CMK (cell line): ENCODE data around the gene PARD3B.

Source experiments
- DNase-seq: peaks from one replicate; pipeline ENCODE4 v3.0.0-alpha.2; 2010; ENCODE audit warnings: low read depth

The PARD3B gene

DNA sequence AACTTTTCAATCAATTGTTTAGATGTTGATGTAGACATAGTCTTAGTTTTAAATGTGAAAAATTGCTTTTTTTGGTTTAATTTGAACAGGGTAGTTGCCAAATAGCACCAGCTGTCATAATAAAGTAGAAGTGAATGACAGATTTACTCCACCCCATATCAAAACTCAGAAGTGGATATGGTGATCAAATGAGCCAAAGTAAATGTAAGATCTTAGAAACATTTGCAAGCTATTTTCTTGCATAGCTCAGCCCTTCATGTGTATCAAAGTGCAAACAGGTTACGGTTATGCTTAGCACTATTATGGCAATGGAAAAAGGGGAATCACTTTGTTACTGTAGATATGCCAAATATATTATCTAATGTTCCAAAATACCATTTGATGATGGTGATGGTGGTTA is 596.1 kb downstream of the PARD3B start:
- no peak for DNase-seq

DNA sequence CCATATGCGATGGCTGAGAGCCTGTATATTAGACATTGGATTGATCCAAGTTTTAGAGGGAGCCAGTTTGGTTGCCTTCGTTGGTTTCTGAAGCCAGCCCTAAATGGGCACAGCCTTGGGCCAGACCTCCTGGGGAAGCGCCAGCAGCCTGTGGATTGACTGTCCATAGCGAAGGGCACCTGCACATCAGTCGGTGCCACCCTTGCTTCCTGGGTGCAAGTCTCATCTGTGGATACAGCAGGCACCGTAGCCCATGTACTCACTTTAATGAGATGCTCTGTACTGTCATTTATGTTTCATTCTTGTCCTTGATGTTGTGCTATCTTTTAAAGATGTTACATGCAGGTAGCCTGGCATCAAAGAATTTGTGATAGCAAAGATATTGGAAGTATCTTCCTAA is 600.6 kb downstream of the PARD3B start:
- no peak for DNase-seq

DNA sequence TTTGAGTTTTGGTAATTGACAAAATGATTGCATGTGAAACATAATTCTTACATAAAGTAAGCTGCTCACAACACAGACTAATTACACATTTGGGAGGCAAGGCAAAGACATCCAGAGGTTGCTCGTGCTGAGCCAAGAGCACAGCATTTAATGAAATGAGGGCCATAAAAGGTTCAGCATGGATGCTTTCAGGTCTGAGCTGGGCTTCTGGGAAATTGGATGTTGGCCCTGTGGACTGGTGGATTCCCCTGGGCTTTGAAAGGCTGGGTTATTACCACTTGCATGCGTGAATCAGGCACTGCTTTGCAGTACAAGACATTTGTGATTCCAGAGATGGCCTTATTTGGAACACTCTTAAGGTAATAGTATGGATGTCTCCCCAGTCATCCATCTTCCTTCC is 603.5 kb downstream of the PARD3B start:
- DNase-seq = no peak

DNA sequence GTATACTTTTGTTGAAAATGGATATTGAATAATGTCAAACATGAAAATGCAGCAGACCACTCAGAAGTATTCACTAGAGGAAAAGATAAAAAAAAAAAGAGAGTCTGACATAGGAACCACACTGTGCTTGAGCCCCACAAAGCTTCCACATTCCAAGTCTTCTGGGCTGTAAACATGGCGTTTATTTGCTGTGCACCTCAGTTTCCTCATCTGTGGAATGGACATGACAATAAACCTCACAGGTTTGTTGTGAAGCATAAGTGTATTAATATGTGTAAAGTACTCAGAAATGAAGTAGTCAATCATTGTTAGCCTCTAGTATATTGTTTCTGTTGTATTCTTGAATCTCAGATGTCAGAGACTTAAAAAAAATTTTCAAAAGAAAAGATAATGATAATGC is 611.2 kb downstream of the PARD3B start:
- DNase-seq = no peak

DNA sequence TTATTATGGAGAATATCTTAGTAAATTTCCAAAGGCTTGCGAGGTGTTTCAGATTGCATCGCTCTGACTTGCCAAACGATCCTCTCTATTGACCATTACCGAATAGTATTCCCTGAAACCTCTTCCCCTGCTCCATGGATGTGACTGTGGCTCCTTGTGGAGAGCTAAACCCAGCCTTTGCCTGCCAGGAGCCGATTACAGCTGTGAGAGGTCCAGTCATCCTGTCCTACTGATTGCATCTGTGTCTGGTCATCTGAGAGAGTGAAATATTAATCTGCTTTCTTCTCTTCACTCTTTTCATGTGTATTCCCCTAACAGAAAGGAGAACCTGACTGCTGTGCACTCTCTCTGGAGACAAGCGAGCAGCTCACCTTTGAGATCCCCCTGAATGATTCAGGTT is 613.1 kb downstream of the PARD3B start:
- no peak for DNase-seq

DNA sequence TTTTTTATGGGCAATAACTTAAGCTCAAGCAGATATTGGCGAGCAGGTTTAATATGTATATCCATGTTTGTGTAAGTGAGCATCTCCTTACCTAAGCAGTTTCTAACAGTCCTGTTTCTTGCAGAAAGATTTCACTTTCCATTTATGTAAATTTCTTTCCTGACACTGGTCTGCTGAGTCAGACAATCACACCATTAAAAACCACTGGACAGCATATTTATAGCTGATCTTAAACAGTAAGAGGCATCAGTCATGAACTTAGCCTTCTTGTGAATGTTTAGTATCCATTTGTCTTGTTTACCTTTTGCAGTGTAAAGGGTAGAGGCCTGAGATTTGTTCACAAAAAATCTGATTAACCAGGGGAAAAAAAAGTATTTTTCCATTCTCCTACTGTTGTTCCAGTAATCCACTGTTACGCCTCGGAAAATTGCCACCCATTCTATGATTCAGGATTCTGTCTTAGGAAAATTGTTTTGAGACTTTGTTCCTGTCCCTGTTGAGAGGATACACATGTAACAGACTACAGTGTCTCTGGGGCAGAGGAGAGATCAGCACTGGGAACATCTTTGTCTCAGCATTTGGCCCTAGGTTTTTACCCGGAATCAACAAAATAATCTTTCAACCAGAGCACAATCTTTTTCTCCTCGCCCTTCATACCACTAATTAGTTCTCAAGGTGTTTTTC is 616.0 kb downstream of the PARD3B start:
- DNase-seq = no peak

DNA sequence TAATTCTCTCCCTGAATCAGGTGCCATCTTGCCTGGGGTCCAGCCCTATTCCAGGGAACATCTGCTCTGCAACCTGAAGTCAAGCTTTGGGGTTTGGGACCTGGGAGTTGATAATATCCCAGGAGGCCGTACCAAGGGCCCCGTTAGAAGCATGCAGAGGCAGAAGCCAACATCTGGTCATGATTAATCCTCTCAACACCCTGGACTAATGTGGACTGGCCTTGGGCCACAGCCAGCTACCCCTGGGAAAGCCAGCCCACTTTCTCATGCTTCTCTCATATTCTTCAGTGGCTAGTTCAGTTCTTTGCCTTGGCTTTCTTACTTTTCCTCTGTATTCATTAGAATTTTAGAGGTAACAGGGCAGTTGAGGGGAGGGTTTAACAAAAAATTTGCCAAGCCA is 621.5 kb downstream of the PARD3B start:
- DNase-seq = no peak

DNA sequence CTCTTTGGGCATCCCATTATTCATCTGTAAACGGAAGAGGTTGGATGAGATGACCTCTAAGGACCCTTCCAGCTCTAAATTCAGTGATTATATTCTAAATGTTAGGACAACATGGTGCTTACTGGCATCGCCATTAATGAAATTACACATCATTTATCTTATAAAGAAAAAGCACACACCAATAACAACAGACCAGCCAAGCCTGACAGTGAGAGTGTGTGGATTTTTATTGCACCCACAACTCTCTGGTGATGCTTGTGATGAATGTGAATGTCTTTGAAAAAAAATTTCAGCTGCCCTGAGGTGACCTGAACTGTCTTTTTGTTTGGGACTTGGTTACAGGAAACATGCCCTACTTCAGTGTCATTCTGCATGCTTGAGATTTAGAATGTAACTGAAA is 623.7 kb downstream of the PARD3B start:
- DNase-seq = no peak

DNA sequence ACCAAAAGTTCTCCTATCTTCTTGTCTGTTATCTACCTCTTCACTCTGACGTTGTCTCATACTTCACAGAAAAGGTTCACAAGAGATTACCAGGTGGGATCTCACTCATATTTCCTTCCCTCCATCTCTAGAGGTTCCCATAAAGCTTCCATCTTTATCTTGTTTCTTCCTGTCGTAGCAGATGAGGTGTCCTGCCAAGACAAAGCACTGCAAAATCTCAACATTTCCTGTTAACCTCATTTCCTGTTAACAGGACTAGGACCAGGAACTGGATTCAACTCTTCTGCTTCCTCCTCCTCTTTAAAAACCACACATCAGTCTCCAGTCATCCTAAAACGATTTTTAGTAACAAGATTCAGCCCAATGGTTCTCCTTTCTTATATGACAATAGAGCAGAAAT is 624.2 kb downstream of the PARD3B start:
- DNase-seq = no peak

DNA sequence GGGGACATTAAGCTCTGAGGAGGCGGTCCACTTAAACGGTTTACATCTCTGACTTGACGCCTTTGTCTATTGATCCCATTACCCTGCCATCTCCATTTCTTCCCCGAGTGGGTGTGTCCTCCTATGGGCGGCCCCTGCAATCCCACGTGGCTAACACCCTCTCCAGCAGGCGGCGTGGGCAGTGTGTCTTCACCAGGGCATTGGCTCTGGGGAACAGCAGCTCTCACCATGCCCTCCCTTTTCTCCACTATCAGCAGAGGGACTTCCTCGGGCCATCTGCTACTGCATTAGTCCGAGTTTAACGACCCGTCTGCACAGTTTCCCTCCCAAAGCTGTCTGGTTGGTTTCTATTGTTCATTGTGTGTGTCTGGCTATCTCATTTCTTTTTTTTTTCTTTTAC is 625.1 kb downstream of the PARD3B start:
- no peak for DNase-seq

DNA sequence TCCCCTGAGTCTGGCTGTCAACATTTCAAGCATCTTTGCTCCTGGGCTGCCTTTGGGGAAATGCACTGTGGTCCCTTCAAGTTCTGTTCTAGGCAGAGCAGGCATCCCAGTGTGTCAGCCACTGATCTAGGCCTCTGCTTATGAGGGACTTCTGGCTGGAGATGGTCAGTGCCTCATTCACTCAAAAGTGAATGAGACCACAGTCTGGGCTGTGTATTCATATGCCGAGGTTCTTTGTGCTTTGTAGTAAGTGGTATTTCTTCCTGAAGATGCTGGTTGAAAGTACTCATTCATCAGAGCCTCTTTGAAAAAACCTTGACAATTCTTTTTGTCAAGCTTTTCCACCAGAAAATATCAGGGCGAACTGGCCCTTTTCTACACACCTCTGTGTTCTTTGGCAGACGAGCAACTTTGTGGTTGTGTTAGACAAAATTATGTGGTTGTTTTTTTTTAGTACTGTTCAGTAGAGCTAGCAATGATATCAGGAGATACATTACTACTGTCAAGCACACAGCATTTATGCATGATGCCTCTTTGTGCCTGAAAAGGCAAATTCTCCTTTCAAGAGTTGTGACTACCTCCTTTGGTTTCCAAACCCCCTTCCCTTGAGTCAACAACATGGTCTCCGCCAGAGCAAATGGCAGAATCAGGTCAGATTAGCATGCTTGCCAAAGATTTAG is 626.1 kb downstream of the PARD3B start:
- no peak for DNase-seq

DNA sequence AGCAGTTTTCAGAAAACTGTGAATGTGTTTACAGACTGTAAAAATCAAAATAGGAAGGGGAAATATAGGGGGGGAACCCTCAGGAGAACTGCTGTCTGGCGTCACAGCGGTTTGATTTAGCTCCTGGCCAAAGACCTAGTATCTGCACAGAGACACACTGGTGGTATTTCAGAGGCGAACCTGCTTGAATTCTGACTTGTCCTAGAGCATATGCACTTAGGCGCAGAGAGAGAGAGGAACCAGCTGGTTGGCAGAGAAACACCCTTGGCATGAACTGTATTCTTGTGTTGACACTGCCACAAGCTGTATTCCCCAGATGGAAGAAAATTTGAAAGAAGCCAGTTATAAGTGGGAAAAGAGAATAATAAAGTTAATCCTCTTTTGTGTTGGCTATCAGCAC is 630.6 kb downstream of the PARD3B start:
- DNase-seq = no peak

DNA sequence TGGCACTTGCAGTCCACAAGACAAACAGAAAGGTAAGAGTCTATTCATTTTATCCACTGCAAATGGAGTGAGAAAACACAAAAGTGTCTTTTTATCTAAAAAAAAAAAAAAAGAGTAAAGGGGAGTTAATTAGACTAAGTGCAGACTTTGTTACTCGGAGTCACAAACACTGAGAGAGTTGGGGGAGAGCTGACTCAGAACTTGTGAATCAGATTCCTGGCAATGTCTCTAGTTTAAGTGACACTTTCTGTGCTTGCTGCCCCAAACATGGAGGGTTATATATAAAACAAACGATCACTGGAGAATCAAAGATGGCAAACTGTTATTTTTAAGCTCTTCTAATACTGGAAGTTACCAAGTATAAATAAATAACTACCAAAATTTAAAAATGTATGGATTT is 631.3 kb downstream of the PARD3B start:
- DNase-seq = no peak

DNA sequence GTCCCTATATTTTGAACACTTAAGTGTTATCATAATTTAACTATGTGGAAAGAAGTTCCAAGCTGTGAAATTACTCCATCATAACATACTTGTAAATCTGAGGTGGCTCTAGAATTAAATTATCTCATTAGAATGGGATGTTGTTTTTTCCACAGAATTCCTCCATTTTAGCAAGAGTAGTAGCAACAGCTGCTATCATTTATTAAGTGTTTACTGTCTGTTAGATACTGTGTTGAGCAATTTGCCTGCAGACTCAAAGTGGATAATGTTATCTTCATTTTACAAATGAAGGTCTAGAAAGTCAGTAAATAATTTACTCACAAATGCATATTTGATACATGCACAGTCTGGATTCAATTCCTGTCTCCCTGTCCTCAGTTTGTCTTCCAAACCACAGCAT is 632.3 kb downstream of the PARD3B start:
- DNase-seq = no peak

DNA sequence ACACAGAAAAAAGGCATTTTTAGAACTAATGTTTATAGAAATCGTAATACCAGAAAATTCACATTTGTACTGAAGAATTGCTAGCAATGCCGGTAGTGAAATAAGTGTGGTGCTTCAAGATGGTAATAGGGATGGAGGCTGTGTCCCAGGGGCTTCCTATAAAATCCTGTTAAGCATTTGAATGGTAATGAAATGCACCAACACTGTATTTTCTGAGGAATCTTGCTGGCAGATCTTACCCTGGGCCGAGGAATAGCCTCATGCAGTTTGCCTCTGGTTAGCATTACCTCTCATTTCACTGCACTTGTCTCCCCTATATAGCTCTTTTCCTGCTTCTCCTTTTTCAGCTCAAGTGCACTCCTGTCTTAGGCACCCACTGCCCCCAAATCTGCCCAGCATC is 635.5 kb downstream of the PARD3B start:
- no peak for DNase-seq

DNA sequence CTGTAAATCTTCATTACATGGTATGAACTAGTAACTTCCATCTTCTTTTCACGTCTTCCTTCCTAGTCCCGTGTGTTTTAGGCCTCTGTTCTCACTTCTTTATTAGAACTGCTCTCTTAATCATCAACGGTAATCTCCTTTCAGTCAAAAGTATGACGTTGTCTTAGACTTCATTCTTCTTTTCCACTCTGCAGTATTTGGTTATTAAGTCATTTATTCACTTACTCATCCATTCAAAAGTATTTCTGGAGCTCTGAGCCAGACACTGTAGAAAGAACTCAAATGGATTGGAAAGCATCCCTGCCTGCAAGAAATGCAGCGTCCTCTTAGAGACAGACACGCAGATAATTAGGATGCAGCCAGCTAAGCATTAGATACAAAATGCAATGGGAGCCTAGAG is 642.5 kb downstream of the PARD3B start:
- DNase-seq = no peak

DNA sequence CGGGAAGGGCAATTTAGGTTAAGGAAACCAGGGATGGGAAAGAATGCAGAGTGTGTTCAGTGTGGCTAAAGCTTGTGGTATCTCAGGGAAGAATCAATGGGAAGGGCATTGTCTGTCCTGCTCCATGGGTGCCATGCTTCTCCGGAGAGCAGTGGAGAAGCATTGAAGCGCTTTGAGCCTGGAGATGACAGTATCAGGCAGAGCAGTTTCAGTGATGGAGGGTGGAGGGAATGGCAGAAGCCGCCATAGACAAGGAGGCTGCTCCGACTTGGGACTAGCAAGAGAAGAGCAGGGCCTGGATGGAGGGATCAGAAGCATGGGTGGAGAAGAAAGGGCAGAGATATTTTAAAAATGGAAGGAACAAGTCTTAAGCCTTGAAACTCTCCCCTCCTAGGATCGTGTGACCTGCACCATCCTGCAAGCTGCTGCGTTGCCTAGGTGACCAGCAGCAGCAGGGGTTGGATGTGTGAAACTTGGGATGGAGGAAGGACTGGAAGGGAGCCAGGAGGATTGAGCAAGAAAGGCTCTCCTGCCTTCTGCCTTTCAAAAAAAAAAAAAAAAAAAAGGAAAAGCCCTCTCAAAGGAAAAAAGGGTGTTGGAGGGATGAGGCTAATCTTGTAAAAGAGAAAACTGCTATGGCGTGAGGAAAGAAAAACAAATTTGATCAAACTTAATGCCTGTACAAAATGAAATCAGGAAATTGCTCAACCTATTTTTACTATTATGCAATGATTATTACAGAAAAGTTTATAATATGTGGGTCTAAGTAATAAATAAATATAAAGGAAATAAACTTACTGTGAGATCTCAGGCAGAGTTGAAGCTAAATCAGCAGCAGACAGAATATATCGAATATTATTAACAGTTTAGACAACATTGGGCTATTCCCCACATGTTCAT is 643.2 kb downstream of the PARD3B start:
- no peak for DNase-seq

DNA sequence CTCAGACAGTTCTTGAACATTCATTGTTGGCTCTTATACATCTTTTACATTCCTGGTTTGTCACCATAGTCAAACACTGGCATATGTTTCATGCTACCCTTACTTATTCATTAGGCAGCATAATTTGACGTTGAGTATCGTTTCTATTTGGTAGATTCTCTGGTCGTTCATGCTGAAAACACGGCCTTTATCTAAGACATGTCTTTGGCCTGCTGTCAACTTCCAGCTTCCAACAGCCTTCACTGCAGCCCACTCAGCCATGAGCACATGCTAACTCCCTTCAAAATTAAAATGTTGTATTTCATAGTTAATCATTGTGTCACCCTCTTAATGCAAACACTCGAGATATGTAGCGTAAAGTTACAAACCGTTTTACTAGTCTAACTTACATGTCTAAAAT is 644.0 kb downstream of the PARD3B start:
- DNase-seq = no peak

DNA sequence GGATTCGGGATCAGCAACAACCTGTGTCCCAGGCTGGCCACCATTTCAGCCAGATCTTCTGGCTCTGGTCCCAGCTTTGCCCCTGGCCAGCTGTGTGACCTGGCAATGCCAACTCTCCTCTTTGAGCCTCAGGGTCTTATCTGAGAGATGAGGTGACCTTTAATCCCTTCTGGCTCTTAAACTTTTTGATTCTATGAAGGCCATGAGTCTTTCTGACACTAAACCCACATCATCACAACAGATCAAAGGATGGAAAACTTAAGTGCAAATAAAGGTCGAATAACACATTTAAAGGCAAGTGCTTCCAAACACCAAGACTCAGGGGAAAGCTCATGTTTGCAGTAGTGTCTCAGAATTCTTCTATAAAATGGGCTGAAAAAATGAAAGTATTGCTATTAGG is 645.3 kb downstream of the PARD3B start:
- no peak for DNase-seq

DNA sequence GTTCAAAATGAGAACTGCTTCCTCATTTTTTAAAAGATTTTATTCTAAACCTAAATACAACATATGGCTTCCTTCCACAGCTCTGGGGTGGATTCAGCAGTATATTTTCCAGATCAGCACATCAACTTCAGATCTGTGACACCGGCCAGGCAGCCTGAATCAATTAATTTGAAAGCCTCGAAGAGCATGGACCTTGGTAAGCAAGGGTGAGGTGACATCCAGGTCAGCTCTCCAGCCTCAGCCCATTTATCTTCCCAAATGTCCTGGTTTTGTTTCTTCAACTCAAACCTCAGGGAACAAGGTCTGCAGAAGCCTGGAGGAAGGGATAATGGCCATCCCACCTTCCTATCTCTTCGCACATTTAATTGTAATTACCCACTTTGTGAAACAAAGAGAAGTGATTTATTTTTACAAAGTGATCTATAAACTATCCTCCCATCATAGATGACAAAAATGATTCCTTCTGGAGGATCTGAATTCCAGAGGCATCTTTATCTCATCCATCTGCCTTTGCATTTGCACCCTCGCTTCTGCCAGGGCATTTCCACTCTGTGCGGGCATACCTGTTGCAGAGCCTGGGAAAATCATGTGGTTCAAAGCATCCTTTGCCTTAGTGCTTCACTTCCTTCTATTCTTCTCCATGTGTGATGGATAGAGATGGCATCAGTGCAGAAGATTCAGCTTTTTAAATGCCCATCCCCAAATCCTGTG is 648.0 kb downstream of the PARD3B start:
- DNase-seq = no peak

DNA sequence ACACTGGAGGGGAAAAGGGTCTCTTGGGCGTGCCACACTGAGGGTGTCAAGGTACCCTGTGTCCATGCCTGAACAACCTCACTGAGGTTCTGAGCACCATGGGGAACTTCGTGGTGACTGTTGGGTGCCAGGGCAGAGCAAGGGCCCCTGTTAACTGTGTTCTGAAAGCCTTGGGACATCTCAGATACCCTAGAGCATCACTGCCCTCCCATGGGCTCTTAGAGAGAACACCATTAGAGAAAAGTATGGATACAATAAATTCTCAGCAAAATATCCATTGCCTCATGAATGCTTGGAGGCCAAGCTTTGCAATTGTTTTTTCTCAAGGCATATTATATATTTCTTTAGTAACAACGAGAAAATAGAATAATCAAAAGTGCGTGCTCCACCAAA is 648.6 kb downstream of the PARD3B start:
- DNase-seq = no peak

DNA sequence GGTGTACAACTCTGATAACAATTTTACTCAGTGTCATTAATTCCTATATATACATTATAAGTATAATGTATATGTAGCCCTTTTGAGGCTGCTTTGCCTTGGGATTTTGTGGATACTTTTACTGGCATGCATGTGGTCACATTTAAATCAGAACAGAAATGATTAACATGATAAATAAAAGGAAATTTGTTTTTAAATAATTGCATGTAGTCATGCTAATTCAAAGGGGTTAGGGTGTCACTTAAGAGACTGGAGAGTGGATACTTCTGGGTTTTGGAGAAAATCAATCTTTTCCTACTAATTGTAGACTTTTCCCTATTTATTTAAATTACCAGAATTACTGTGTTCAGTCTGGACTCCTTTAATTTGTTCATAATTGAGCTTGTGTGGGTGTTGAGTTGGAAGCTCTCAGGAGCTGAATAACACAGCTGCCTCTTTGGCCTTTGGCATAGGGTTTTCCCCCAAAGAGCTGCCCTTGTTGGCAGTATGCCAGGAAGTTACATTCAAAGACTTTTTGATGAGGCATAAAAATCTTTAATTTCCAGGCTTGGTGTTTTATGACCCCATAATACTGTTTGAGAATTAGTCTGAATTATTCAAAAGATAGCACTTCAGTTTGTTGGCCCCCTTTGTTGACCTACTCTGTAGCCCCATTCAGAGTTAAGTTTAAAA is 652.3 kb downstream of the PARD3B start:
- DNase-seq = no peak
